ENCODE results near the gene EIF2AK3. TPM values are rescaled to one million over a fixed set of nuclear protein-coding genes. Genes with fewer than 3 reads are reported as not detected.

Gene EIF2AK3
- total and polyA plus RNA-seq, 2 of the 8 experiments (the other 6 are each of a cell fraction or from before 2014, with no cell fraction given): 5.8 to 22.8 TPM

GRCh38 chr2:88549616-88550292, 77.5 kb downstream of the EIF2AK3 start (continued):
- TF ChIP-seq CTCF (IDR thresholded peaks at IDR 0.05; ENCODE audit: control extremely low read depth in 1 of 3, insufficient read depth in 1 of 3, low read depth in 1 of 3, low read length in 3 of 3): peak in 1 of 3 experiments; percentile 1; a peak in 1 of 4 replicates
- TF ChIP-seq JUND (IDR thresholded peaks at IDR 0.05; ENCODE audit: low read length): no peak
- TF ChIP-seq CHD7 (IDR thresholded peaks at IDR 0.05; ENCODE audit: insufficient replicate concordance, low read length): no peak

Data from H1 (cell line).